Fibroblast of lung (primary cell): ENCODE data around the gene CIITA. TPM values are rescaled to one million over a fixed set of nuclear protein-coding genes. Genes with fewer than 3 reads are reported as not detected.

Experiments used
- DNase-seq, 2 donors: peaks; one replicate each; pipeline versions ENCODE4 v3.0.0 to v3.0.0-alpha.2; 2010; ENCODE audit warnings: low read depth in 2 of 2
- H2AFZ ChIP-seq: 2 replicates; pipeline ENCODE4 v1.5.1; 2012; ENCODE audit warnings: low read length, control low read depth, inconsistent platforms
- H3K27ac ChIP-seq: 2 replicates; pipeline ENCODE4 v1.5.1; 2011; ENCODE audit warnings: low read length, control low read depth; ENCODE audit not compliant: insufficient read depth
- H3K27me3 ChIP-seq: 2 replicates; pipeline ENCODE4 v1.5.1; 2011; ENCODE audit warnings: mild to moderate bottlenecking, low read length; ENCODE audit not compliant: control insufficient read depth, insufficient read depth
- H3K36me3 ChIP-seq: 2 replicates; pipeline ENCODE4 v1.5.1; 2011; ENCODE audit warnings: low read length; ENCODE audit not compliant: control insufficient read depth, insufficient read depth
- H3K4me1 ChIP-seq: 2 replicates; pipeline ENCODE4 v1.5.1; 2011; ENCODE audit warnings: low read length; ENCODE audit not compliant: control insufficient read depth, insufficient read depth; ENCODE audit errors: extremely low read depth
- H3K4me2 ChIP-seq: 2 replicates; pipeline ENCODE4 v1.5.1; 2011; ENCODE audit warnings: low read length, control low read depth; ENCODE audit not compliant: insufficient read depth; ENCODE audit errors: extremely low read depth
- H3K4me3 ChIP-seq, 4 experiments: fragments of 200-600 bp in 1 of 4; sonication (generic) in 1 of 4; replicated peaks in 1 of 4; 2 replicates each; pipeline ENCODE4 v1.5.1; 2011 to 2016; ENCODE audit warnings: low read length in 4 of 4, low read depth in 3 of 4, mild to moderate bottlenecking in 3 of 4, control low read depth in 2 of 4, inconsistent platforms in 1 of 4, mixed read lengths in 1 of 4; ENCODE audit not compliant: insufficient read depth in 1 of 4; ENCODE audit errors: control extremely low read depth in 1 of 4
- H3K79me2 ChIP-seq: 2 replicates; pipeline ENCODE4 v1.5.1; 2012; ENCODE audit warnings: mild to moderate bottlenecking, low read length, inconsistent platforms; ENCODE audit not compliant: control insufficient read depth, insufficient read depth
- H3K9ac ChIP-seq: 2 replicates; pipeline ENCODE4 v1.5.1; 2011; ENCODE audit warnings: mild to moderate bottlenecking, low read length, control low read depth; ENCODE audit not compliant: insufficient read depth
- H3K9me3 ChIP-seq: 2 replicates; pipeline ENCODE4 v1.5.1; 2012; ENCODE audit warnings: low read depth, low read length; ENCODE audit not compliant: control insufficient read depth, insufficient read depth
- H4K20me1 ChIP-seq: 2 replicates; pipeline ENCODE4 v1.5.1; 2011; ENCODE audit warnings: low read length; ENCODE audit not compliant: control insufficient read depth, insufficient read depth; ENCODE audit errors: extremely low read depth
- EZH2 ChIP-seq: IDR thresholded peaks from 2 replicates; pipeline ENCODE4 v1.5.1; 2012; ENCODE audit warnings: low read length, control low read depth, mild to moderate bottlenecking; ENCODE audit errors: missing control alignments
- polyA plus RNA-seq, 2 donors: library from polyadenylated mRNA; depleted of rRNA in 1 of 2; stranded (reverse) in 1 of 2; unstranded in 1 of 2; fragments of >200 nt; gene quantifications; 2 replicates each; pipeline ENCODE4 v1.2.1, GENCODE V29; 2011 to 2012; ENCODE audit warnings: missing spikeins in 1 of 2
- total RNA-seq: library from RNA; depleted of rRNA; stranded (reverse); fragments of >200 nt; gene quantifications from 2 replicates; pipeline ENCODE4 v1.2.1, GENCODE V29; 2014
- TF ChIP-seq, protein P1 (sequence below), 2 donors: IDR thresholded peaks in 1 of 2; conservative IDR thresholded peaks in 1 of 2; 1 replicate in 1 of 2; 2 replicates in 1 of 2; pipeline ENCODE4 v1.5.1; 2011 to 2012; ENCODE audit warnings: low read length in 2 of 2, control low read depth in 1 of 2, inconsistent platforms in 1 of 2, low read depth in 1 of 2, mild to moderate bottlenecking in 1 of 2

Gene CIITA
- total and polyA plus RNA-seq, 2 donors (not counting 1 experiment from before 2014, with no cell fraction given): 0.27 to 0.66 TPM

DNA sequence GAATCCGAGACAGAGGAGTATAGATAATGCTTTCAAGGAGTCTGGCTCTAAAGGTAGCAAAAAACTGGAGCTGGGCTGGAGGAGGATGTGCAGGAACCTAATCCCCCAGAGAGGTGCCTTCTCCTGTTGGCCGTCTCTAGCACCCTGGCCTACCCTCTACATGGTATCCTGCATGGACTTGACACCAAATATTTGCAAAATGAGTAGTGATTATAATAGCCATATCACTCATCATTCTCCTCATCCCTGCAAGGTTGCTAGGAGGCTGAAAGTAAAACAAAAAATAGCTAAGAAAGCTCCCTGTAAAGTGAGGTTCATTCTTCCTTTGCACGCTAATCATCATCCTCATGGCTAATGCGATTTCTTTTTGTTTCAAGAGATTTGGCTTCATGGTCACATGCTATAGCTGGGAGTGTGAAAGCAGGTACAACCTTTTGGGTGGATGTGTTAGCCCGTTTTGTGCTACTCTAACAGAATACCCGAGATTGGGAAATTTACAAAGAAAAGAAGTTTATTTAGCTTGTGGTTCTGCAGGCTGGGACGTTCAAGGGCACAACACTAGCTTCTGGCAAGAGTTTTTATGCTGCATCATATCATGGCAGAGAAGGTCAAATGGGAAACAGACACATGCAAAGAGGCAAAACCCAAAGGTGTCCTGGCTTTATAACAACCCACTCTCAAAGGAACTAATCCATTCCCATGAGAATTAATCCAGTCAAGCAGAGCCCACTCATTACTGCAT lies 27.1 kb upstream of the CIITA start:
- no peak overlapping the region for H2AFZ ChIP-seq
- no peak overlapping the region for H3K27ac ChIP-seq
- H3K36me3 ChIP-seq: no peaks in the 10 kb centered on the region
- H3K9me3 ChIP-seq: no peaks in the 10 kb centered on the region
- DNase-seq: no peak
- no peak overlapping the region for H3K9ac ChIP-seq
- no peaks in the 10 kb centered on the region for H3K4me1 ChIP-seq
- H3K27me3 ChIP-seq: peaks cover 4% of the 10 kb centered on the region
- TF ChIP-seq, protein P1, sequence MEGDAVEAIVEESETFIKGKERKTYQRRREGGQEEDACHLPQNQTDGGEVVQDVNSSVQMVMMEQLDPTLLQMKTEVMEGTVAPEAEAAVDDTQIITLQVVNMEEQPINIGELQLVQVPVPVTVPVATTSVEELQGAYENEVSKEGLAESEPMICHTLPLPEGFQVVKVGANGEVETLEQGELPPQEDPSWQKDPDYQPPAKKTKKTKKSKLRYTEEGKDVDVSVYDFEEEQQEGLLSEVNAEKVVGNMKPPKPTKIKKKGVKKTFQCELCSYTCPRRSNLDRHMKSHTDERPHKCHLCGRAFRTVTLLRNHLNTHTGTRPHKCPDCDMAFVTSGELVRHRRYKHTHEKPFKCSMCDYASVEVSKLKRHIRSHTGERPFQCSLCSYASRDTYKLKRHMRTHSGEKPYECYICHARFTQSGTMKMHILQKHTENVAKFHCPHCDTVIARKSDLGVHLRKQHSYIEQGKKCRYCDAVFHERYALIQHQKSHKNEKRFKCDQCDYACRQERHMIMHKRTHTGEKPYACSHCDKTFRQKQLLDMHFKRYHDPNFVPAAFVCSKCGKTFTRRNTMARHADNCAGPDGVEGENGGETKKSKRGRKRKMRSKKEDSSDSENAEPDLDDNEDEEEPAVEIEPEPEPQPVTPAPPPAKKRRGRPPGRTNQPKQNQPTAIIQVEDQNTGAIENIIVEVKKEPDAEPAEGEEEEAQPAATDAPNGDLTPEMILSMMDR (conservative IDR thresholded peaks at IDR 0.05 in 1 of 2, IDR thresholded peaks at IDR 0.05 in 1 of 2; ENCODE audit: low read depth in 1 of 2, low read length in 2 of 2): no peak
- no peak for TF ChIP-seq EZH2
- H3K4me3 ChIP-seq: no peak overlapping the region
- H3K79me2 ChIP-seq: no peaks in the 10 kb centered on the region
- no peak overlapping the region for H3K4me2 ChIP-seq
- H4K20me1 ChIP-seq: no peaks in the 10 kb centered on the region

- TF ChIP-seq, protein P1 (conservative IDR thresholded peaks at IDR 0.05 in 1 of 2, IDR thresholded peaks at IDR 0.05 in 1 of 2; ENCODE audit: low read depth in 1 of 2, low read length in 2 of 2): no peak
- TF ChIP-seq EZH2: no peak
These were observed 26.5 kb upstream of the CIITA start for GRCh38 chr16:10850478-10850850.

DNA sequence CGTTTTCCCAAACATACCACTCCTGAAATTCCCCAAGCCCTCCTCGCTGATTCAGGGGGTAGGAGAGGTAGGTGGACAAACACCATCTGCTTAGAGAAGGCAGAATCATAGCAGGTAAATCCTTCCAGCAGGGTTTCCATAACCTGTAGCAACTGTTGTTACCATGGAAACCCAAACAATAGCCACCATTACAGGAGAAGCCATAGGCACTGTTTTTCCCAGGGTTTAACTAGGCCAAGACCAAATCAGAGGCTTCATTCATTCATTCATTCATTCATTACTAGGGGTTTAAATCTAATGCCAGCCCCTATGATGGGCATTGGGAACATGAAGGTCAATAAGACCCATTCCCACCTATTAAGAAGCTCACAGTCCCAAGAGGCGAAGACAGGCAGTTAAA lies 25.5 kb upstream of the CIITA start:
- Histone ChIP-seq H3K27ac (no peak overlapping the region), H3K27me3 (peaks cover 4% of the 10 kb centered on the region), H3K4me2 (no peak overlapping the region), H3K4me3 (no peak overlapping the region), H3K9ac (no peak overlapping the region), H2AFZ (no peak overlapping the region), H3K4me1 (no peaks in the 10 kb centered on the region), H3K36me3 (no peaks in the 10 kb centered on the region), H3K79me2 (no peaks in the 10 kb centered on the region), H3K9me3 (no peaks in the 10 kb centered on the region), H4K20me1 (no peaks in the 10 kb centered on the region)
- TF ChIP-seq, protein P1 (conservative IDR thresholded peaks at IDR 0.05 in 1 of 2, IDR thresholded peaks at IDR 0.05 in 1 of 2; ENCODE audit: low read depth in 1 of 2, low read length in 2 of 2): no peak
- no peak for TF ChIP-seq EZH2
- DNase-seq: no peak

More at GRCh38 chr16:10850478-10850850, 26.5 kb upstream of the CIITA start:
- H4K20me1 ChIP-seq: no peaks in the 10 kb centered on the region
- H3K4me3 ChIP-seq: no peak overlapping the region
- no peak overlapping the region for H3K9ac ChIP-seq
- no peaks in the 10 kb centered on the region for H3K4me1 ChIP-seq
- H3K4me2 ChIP-seq: no peak overlapping the region
- H3K27me3 ChIP-seq: peaks cover 4% of the 10 kb centered on the region
- no peak overlapping the region for H2AFZ ChIP-seq
- DNase-seq: no peak
- H3K27ac ChIP-seq: no peak overlapping the region
- no peaks in the 10 kb centered on the region for H3K9me3 ChIP-seq
- no peaks in the 10 kb centered on the region for H3K79me2 ChIP-seq
- H3K36me3 ChIP-seq: no peaks in the 10 kb centered on the region
